HFFc6 (cell line): ENCODE measurements around the gene PNRC2. TPM values are rescaled to one million over a fixed set of nuclear protein-coding genes. Genes with fewer than 3 reads are reported as not detected.

ENCODE experiments used
- DNase-seq: peaks from one replicate; pipeline ENCODE4 v3.0.0-alpha.2; 2018
- H3K27ac Mint-ChIP-seq: 2 replicates; pipeline ENCODE4 v1.8.0; 2020; ENCODE audit warnings: mild to moderate bottlenecking, mixed read lengths
- H3K27me3 Mint-ChIP-seq: 2 replicates; pipeline ENCODE4 v1.8.0; 2021; ENCODE audit warnings: mild to moderate bottlenecking, moderate library complexity, mixed read lengths; ENCODE audit not compliant: insufficient read depth
- H3K36me3 Mint-ChIP-seq: 2 replicates; pipeline ENCODE4 v1.8.0; 2021; ENCODE audit warnings: low read depth, mixed read lengths
- H3K4me1 Mint-ChIP-seq: 2 replicates; pipeline ENCODE4 v1.8.0; 2020; ENCODE audit warnings: low read depth, mixed read lengths
- H3K4me3 Mint-ChIP-seq: 2 replicates; pipeline ENCODE4 v1.8.0; 2020; ENCODE audit warnings: mild to moderate bottlenecking, moderate library complexity, mixed read lengths
- H3K9me3 Mint-ChIP-seq: 2 replicates; pipeline ENCODE4 v1.8.0; 2020; ENCODE audit warnings: mild to moderate bottlenecking, mixed read lengths
- CTCF ChIP-seq: fragments of 200-600 bp; sonication (generic); IDR thresholded peaks from 2 replicates; pipeline ENCODE4 v1.5.0; 2021; ENCODE audit warnings: antibody characterized with exemption, mild to moderate bottlenecking
- total RNA-seq, 6 experiments: library from RNA; stranded (reverse); fragmentation: NEBNext Ultra II Directional; extraction: Animal tissue kit (Norgen Biotek cat#: 25700); gene quantifications; 2 replicates in 1 of 6; 3 replicates in 5 of 6; pipeline ENCODE4 v1.2.3, GENCODE V29; 2021

The PNRC2 gene
- total RNA-seq, 6 experiments from 2014 or later, result 59.5 to 76.4 (median 64.0) TPM

DNA sequence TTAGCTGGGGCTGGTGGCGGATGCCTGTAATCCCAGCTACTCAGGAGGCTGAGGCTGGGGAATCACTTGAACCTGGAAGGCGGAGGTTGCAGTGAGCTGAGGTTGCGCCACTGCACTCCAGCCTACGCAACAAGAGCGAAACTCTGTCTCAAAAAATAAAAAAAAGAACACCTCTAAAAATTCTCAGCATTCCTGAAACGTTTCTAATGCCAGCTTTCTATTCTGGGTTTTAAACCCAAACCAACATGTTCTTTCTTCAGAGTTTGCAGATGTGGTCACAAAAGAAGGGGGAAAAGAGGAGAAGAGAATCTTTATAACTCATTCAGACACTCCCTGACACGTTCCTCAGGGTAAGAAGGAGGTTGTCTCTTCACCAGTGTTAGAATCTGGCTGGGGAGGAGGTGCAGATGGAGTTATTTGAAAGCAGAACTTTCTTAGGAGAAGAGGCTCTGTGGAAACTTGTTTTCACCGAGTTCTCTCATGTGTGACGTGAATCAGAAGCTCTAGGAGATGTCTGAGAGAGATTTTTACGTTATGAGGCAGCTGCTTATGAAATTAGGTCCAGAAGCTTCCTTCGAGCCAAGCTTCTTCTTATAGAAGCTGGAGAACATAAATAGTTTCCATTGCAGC lies 28.7 kb upstream of the PNRC2 start:
- no peak for TF ChIP-seq CTCF
- Mint-ChIP-seq H3K27ac (peak overlapping the region; percentile 87), H3K4me1 (peaks cover 16% of the 10 kb centered on the region), H3K36me3 (no peaks in the 10 kb centered on the region), H3K27me3 (peaks cover 5% of the 10 kb centered on the region), H3K9me3 (no peaks in the 10 kb centered on the region), H3K4me3 (peak overlapping the region; percentile 84)
- peak; percentile 61 for DNase-seq

DNA sequence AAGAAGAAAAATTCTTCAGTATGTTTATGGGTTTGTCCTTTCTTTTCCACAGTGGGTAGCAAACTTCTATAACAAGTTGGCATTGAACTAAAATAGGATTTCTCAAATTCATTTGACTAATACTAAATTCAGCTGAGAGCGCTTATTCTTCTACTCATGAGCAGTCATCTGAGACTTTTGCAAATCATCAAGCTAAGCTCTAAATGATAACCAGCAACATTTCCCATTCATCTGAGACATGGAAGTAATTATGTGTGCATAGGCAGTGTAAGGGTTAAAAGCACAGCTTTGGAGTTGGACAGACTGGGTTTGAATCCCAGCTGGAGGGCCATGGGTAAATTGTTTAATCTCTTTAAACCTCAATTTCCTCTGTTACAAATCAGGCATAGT lies 28.1 kb upstream of the PNRC2 start:
- Mint-ChIP-seq H3K27ac (peak overlapping the region; percentile 87), H3K4me3 (peak overlapping the region; percentile 84), H3K27me3 (peaks cover 3% of the 10 kb centered on the region), H3K36me3 (no peaks in the 10 kb centered on the region), H3K9me3 (no peaks in the 10 kb centered on the region), H3K4me1 (peaks cover 16% of the 10 kb centered on the region)
- TF ChIP-seq CTCF, result no peak
- no peak for DNase-seq

DNA sequence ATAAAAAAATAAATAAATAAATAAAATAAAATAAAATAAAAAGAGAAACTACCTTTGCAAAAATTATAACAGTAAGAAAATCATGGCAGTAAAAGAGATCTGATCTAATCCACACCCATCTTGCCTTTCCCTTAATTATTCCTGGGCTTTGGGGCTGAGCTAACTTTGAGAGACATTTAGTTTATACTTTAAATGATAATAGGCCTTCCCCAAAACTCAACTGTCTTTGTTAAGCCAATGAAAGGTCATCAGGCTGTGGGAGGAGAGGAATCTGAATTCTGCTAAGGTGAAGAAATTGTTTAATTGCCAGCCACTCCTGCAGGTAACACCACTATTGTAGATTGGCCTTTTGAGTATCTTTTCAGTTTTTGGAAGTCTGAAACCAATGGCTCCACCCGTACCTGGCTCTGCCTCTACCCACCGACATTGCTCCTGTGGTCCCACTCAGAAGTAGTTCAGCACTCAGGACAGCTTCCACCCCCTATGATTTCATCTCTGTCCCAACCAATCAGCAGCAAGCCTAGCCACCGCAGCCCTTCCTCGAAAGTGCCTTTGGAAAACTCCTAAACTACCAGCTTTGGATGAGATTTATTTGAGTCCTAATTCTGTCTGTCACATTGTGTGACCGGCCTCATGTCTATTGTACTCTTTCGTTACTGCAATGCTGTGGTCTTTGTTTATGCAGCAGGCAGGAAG lies 23.0 kb upstream of the PNRC2 start:
- peak; percentile 42 for DNase-seq
- H3K27ac Mint-ChIP-seq, result no peak overlapping the region
- no peaks in the 10 kb centered on the region for H3K36me3 Mint-ChIP-seq

GRCh38 chr1:23947366-23947765 lies 12.3 kb upstream of the PNRC2 start:
- no peak for TF ChIP-seq CTCF
- Mint-ChIP-seq H3K27ac (no peak overlapping the region), H3K36me3 (peaks cover 16% of the 10 kb centered on the region), H3K27me3 (peaks cover 8% of the 10 kb centered on the region), H3K4me1 (peaks cover 19% of the 10 kb centered on the region), H3K4me3 (no peak overlapping the region), H3K9me3 (peaks cover 22% of the 10 kb centered on the region)
- no peak for DNase-seq

More for the DNA sequence above, 23.0 kb upstream of the PNRC2 start:
- H3K27me3 Mint-ChIP-seq, result peaks cover 21% of the 10 kb centered on the region
- no peaks in the 10 kb centered on the region for H3K9me3 Mint-ChIP-seq
- no peak overlapping the region for H3K4me3 Mint-ChIP-seq
- H3K4me1 Mint-ChIP-seq, result peaks cover 2% of the 10 kb centered on the region
- no peak for TF ChIP-seq CTCF

DNA sequence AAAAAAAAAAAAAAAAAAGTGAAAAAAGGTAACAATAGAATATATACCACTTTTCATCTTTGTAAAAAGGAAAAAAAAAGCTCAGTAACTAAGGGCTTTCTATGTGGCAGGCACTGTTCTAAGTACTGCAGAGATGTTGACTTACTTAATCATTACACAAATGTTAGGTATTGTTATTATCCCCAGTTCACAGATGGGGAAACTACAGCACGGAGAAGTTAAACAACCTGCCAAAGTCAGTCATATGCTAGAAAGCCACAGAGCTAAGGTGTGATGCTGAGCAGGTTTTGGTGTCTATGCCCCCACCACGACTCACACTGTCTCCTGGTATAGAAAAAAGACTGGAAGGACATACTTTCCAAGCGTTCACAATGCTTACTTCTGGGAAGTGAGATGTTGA lies 6.6 kb upstream of the PNRC2 start:
- H3K27me3 Mint-ChIP-seq, result no peaks in the 10 kb centered on the region; the same call in 1 of the 2 replicates
- H3K4me1 Mint-ChIP-seq, result peaks cover 59% of the 10 kb centered on the region
- H3K4me3 Mint-ChIP-seq, result no peak overlapping the region
- no peak for TF ChIP-seq CTCF
- H3K9me3 Mint-ChIP-seq, result no peaks in the 10 kb centered on the region
- H3K27ac Mint-ChIP-seq, result no peak overlapping the region
- H3K36me3 Mint-ChIP-seq, result no peaks in the 10 kb centered on the region
- no peak for DNase-seq
